IPS DF 6.9 (cell line): ENCODE results near the gene COMMD9.

Experiments used
- DNase-seq: peaks from one replicate; pipeline ENCODE4 v3.0.0-alpha.2; 2013; ENCODE audit warnings: low read depth, low spot score
- H3K27ac ChIP-seq: one replicate; pipeline ENCODE4 v1.5.1; 2013; ENCODE audit warnings: low read length, control low read depth
- H3K27me3 ChIP-seq: 2 replicates; pipeline ENCODE4 v1.6.1; 2013; ENCODE audit warnings: mild to moderate bottlenecking, low read length; ENCODE audit not compliant: control insufficient read depth, insufficient read depth
- H3K36me3 ChIP-seq: 2 replicates; pipeline ENCODE4 v1.6.1; 2013; ENCODE audit warnings: low read length; ENCODE audit not compliant: control insufficient read depth, insufficient read depth
- H3K4me1 ChIP-seq: 2 replicates; pipeline ENCODE4 v1.6.1; 2013; ENCODE audit warnings: low read length; ENCODE audit not compliant: control insufficient read depth, insufficient read depth
- H3K4me3 ChIP-seq: 2 replicates; pipeline ENCODE4 v1.5.1; 2013; ENCODE audit warnings: mild to moderate bottlenecking, low read length
- H3K9me3 ChIP-seq: 2 replicates; pipeline ENCODE4 v1.6.1; 2013; ENCODE audit warnings: low read length, inconsistent platforms; ENCODE audit not compliant: control insufficient read depth, insufficient read depth
- WGBS: extraction: QIAGEN DNeasy Blood & Tissue Kit; methylation state at CpG from one replicate; pipeline ENCODE4 v1.1.7; 2013; ENCODE audit warnings: mixed read lengths, missing lambda C conversion rate; ENCODE audit not compliant: insufficient read length, insufficient coverage; 5-methylcytosine and 5-hydroxymethylcytosine counted together

The COMMD9 gene

DNA sequence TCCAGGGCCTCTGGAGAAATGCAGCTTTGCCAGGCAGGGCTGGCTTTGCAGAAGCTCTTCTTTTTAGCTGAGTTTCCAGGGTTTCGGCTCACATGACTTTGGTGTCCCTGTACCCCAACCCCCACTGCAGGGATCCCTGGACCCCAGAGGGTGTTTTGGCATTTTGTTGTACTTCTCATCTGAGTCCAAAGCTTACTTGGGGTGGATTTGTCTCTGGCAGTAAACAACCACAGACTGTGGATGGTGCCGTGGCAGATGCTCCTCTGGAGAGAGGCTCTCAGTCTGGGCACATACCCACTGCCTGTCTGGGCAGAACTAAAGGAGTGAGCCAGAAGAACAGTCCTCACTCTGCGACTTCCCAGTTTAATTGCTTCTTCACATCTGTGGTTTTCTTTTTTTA, 49.6 kb downstream of the COMMD9 start:
- no peaks in the 10 kb centered on the region for H3K9me3 ChIP-seq
- H3K4me1 ChIP-seq, result no peaks in the 10 kb centered on the region
- H3K36me3 ChIP-seq, result no peaks in the 10 kb centered on the region
- no peaks in the 10 kb centered on the region for H3K27me3 ChIP-seq
- H3K4me3 ChIP-seq, result no peak overlapping the region
- DNase-seq, result no peak
- no CpG with 5 or more reads among the region's 3 CpGs for WGBS
- H3K27ac ChIP-seq, result no peak overlapping the region

GRCh38 chr11:36238881-36239280, 50.3 kb downstream of the COMMD9 start:
- H3K27me3 ChIP-seq, result no peaks in the 10 kb centered on the region
- H3K4me3 ChIP-seq, result no peak overlapping the region
- no peaks in the 10 kb centered on the region for H3K4me1 ChIP-seq
- WGBS, result no CpG with 5 or more reads among the region's 1 CpG
- H3K36me3 ChIP-seq, result no peaks in the 10 kb centered on the region
- H3K27ac ChIP-seq, result no peak overlapping the region
- DNase-seq, result no peak
- no peaks in the 10 kb centered on the region for H3K9me3 ChIP-seq

- H3K4me1 ChIP-seq, result no peaks in the 10 kb centered on the region
- H3K9me3 ChIP-seq, result no peaks in the 10 kb centered on the region
- no peaks in the 10 kb centered on the region for H3K27me3 ChIP-seq
- H3K4me3 ChIP-seq, result no peak overlapping the region
- DNase-seq, result no peak
- no peaks in the 10 kb centered on the region for H3K36me3 ChIP-seq
- H3K27ac ChIP-seq, result no peak overlapping the region
Observed at GRCh38 chr11:36238036-36238631, 51.1 kb downstream of the COMMD9 start.

DNA sequence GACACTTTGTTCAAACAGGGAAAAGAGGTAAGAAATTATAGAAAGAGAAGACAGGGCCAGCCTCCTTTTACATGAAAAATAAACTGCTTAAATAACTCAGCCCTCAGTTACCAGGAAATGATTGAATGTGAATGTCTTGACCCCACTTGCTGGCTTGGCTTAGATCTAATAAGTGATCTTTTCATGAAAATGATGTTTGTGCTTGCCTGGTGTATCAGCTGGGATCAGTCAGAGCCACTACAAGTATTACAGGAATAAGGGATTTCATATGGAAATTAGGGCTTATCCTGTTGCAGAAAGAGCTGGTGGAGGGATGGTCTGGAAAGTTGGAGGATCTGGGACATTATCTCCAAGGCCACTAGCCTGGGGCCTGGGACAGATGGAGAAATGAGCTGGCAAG, 51.8 kb downstream of the COMMD9 start:
- H3K36me3 ChIP-seq, result no peaks in the 10 kb centered on the region
- no peaks in the 10 kb centered on the region for H3K9me3 ChIP-seq
- no peaks in the 10 kb centered on the region for H3K27me3 ChIP-seq
- H3K4me3 ChIP-seq, result no peak overlapping the region
- no peak for DNase-seq
- H3K27ac ChIP-seq, result no peak overlapping the region
- no peaks in the 10 kb centered on the region for H3K4me1 ChIP-seq

GRCh38 chr11:36235750-36236149, 53.5 kb downstream of the COMMD9 start:
- no peaks in the 10 kb centered on the region for H3K27me3 ChIP-seq
- DNase-seq, result no peak
- no peak overlapping the region for H3K4me3 ChIP-seq
- H3K36me3 ChIP-seq, result no peaks in the 10 kb centered on the region
- WGBS, result no CpG with 5 or more reads among the region's 3 CpGs
- no peaks in the 10 kb centered on the region for H3K9me3 ChIP-seq
- H3K27ac ChIP-seq, result no peak overlapping the region
- no peaks in the 10 kb centered on the region for H3K4me1 ChIP-seq

- no peak overlapping the region for H3K4me3 ChIP-seq
- no peak for DNase-seq
- no peaks in the 10 kb centered on the region for H3K36me3 ChIP-seq
- H3K27me3 ChIP-seq, result no peaks in the 10 kb centered on the region
- WGBS, result no CpG with 5 or more reads among the region's 2 CpGs
- H3K4me1 ChIP-seq, result no peaks in the 10 kb centered on the region
- no peaks in the 10 kb centered on the region for H3K9me3 ChIP-seq
- no peak overlapping the region for H3K27ac ChIP-seq
Observed at GRCh38 chr11:36234825-36235224, 54.4 kb downstream of the COMMD9 start.

DNA sequence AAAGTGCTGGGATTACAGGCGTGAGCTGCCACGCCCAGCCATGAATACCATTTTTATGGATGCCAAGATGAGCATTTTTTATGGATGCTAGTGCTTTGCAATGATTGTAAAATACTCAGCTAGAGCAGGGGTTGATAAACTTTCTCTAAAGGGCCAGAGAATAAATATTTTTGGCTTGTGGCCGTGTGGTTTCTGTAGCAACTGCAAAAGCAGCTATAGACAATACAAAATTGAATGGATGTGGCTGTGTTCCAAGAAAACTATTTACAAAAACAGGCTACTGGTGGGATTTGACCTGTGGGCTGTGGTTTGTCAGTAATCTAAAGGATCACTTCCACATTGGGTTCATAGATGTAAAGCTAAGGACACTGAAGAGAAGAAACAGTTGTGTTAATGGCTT, 56.0 kb downstream of the COMMD9 start:
- WGBS, result no CpG with 5 or more reads among the region's 3 CpGs
- Histone ChIP-seq H3K4me3 (no peak overlapping the region), H3K36me3 (no peaks in the 10 kb centered on the region), H3K27ac (no peak overlapping the region), H3K4me1 (no peaks in the 10 kb centered on the region), H3K27me3 (no peaks in the 10 kb centered on the region), H3K9me3 (no peaks in the 10 kb centered on the region)
- DNase-seq, result no peak

- no peaks in the 10 kb centered on the region for H3K27me3 ChIP-seq
- no peaks in the 10 kb centered on the region for H3K4me1 ChIP-seq
- no peak overlapping the region for H3K27ac ChIP-seq
- WGBS, result no CpG with 5 or more reads among the region's 11 CpGs
- H3K36me3 ChIP-seq, result no peaks in the 10 kb centered on the region
- no peaks in the 10 kb centered on the region for H3K9me3 ChIP-seq
- no peak overlapping the region for H3K4me3 ChIP-seq
- no peak for DNase-seq
Observed at GRCh38 chr11:36230779-36231699, 58.2 kb downstream of the COMMD9 start.

- Histone ChIP-seq H3K9me3 (no peaks in the 10 kb centered on the region), H3K4me1 (no peaks in the 10 kb centered on the region), H3K27ac (no peak overlapping the region), H3K4me3 (no peak overlapping the region), H3K36me3 (no peaks in the 10 kb centered on the region), H3K27me3 (no peaks in the 10 kb centered on the region)
- WGBS, result no CpG with 5 or more reads among the region's 12 CpGs
- DNase-seq, result no peak
Observed at GRCh38 chr11:36229091-36229705, 60.0 kb downstream of the COMMD9 start.

DNA sequence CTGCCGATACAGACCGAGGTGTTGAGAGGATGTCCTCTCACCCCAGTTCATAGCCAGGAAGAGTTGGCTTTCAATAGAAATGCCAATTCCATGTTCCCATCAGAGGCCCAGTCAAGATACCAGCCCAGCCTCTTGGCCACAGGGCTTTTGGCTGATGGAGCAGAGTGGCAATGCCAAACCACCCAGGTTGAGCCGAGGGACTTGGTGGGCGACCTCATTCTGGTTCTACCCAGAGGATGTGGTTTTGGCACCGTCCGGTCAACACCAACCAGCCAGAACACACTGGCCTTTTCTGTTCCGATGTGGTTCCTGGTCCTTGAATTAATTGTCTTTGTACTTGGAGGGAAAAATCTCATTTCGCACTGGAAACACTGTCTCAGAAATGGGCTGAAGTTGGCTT, 60.5 kb downstream of the COMMD9 start:
- Histone ChIP-seq H3K36me3 (no peaks in the 10 kb centered on the region), H3K4me1 (no peaks in the 10 kb centered on the region), H3K9me3 (no peaks in the 10 kb centered on the region), H3K27ac (no peak overlapping the region), H3K27me3 (no peaks in the 10 kb centered on the region), H3K4me3 (no peak overlapping the region)
- no peak for DNase-seq
- WGBS, result no CpG with 5 or more reads among the region's 8 CpGs
